Muscle layer of duodenum (tissue), 2 donors: ENCODE data around the gene PSMA5.

Source experiments
- H3K27ac ChIP-seq: one replicate; pipeline ENCODE4 v1.7.0; 2013; ENCODE audit warnings: mild to moderate bottlenecking, low read length
- H3K27me3 ChIP-seq: one replicate; pipeline ENCODE4 v1.7.0; 2013; ENCODE audit warnings: low read depth, mild to moderate bottlenecking, control low read depth, low read length
- H3K36me3 ChIP-seq, 2 donors: one replicate each; pipeline ENCODE4 v1.7.0; 2013; ENCODE audit warnings: low read length in 2 of 2, control low read depth in 1 of 2, mild to moderate bottlenecking in 1 of 2; ENCODE audit not compliant: insufficient read depth in 2 of 2, control insufficient read depth in 1 of 2
- H3K4me1 ChIP-seq, 2 donors: one replicate each; pipeline ENCODE4 v1.7.0; 2013; ENCODE audit warnings: low read length in 2 of 2, mild to moderate bottlenecking in 2 of 2, control low read depth in 1 of 2, moderate library complexity in 1 of 2; ENCODE audit not compliant: insufficient read depth in 2 of 2, control insufficient read depth in 1 of 2
- H3K4me3 ChIP-seq, 2 donors: one replicate each; pipeline ENCODE4 v1.7.0; 2013; ENCODE audit warnings: low read length in 2 of 2, low read depth in 1 of 2, mild to moderate bottlenecking in 1 of 2
- H3K9me3 ChIP-seq, 2 donors: one replicate each; pipeline ENCODE4 v1.7.0; 2013; ENCODE audit warnings: low read length in 2 of 2, control low read depth in 1 of 2, mild to moderate bottlenecking in 1 of 2; ENCODE audit not compliant: control insufficient read depth in 1 of 2
- donor health status: healthy.

The PSMA5 gene

GRCh38 chr1:109427171-109427467, 871 bp upstream of the PSMA5 start:
- Histone ChIP-seq H3K4me3 (peak overlapping the region; percentile 76 to 78), H3K27me3 (no peaks in the 10 kb centered on the region), H3K9me3 (no peaks in the 10 kb centered on the region), H3K4me1 (peaks cover 0 to 20% of the 10 kb centered on the region in 2 donors), H3K27ac (peak overlapping the region; percentile 94), H3K36me3 (peaks cover 0 to 3% of the 10 kb centered on the region in 2 donors)

GRCh38 chr1:109425391-109426280, 612 bp downstream of the PSMA5 start:
- Histone ChIP-seq H3K4me3 (peak overlapping the region; percentile 76 to 78), H3K27ac (peak overlapping the region; percentile 94), H3K4me1 (peaks cover 0 to 20% of the 10 kb centered on the region in 2 donors), H3K36me3 (peaks cover 5 to 8% of the 10 kb centered on the region in 2 donors), H3K9me3 (no peaks in the 10 kb centered on the region), H3K27me3 (no peaks in the 10 kb centered on the region)

GRCh38 chr1:109423498-109423897, 2.8 kb downstream of the PSMA5 start:
- H3K4me3 ChIP-seq: no peak overlapping the region
- H3K27me3 ChIP-seq: no peaks in the 10 kb centered on the region
- H3K36me3 ChIP-seq: peaks cover 15% of the 10 kb centered on the region in 2 donors
- H3K4me1 ChIP-seq: peaks cover 0 to 20% of the 10 kb centered on the region in 2 donors
- H3K27ac ChIP-seq: no peak overlapping the region
- H3K9me3 ChIP-seq: no peaks in the 10 kb centered on the region

- H3K4me3 ChIP-seq: no peak overlapping the region
- no peaks in the 10 kb centered on the region for H3K27me3 ChIP-seq
- no peaks in the 10 kb centered on the region for H3K9me3 ChIP-seq
- H3K36me3 ChIP-seq: peaks cover 75 to 90% of the 10 kb centered on the region in 2 donors
- no peaks in the 10 kb centered on the region for H3K4me1 ChIP-seq
- no peak overlapping the region for H3K27ac ChIP-seq
Measured at GRCh38 chr1:109412551-109412950, 13.7 kb downstream of the PSMA5 start.

GRCh38 chr1:109404838-109405237, 21.4 kb downstream of the PSMA5 start:
- H3K27me3 ChIP-seq: no peaks in the 10 kb centered on the region

DNA sequence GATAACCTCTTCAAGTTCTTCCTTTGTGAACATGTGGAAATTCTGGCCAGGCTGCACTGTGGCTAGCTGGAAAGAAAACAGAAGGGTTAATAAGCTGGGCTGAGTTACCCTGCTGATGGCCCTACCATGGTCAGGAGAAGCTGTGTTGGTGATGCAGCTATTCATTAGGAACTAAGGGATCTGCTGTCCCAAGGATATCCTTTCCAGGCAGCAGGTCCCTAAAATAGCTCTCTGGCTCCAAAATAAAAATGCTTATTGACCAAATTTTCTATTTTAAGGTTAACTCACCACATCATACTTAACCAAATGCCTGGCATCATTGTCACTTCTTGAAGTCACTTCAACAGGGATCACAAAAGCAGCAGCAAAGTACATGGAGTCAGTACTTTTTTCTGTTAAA, 24.2 kb downstream of the PSMA5 start:
- no peak overlapping the region for H3K4me3 ChIP-seq
- no peaks in the 10 kb centered on the region for H3K27me3 ChIP-seq
- peaks cover 0 to 11% of the 10 kb centered on the region in 2 donors for H3K4me1 ChIP-seq
- H3K36me3 ChIP-seq: peaks cover 20 to 27% of the 10 kb centered on the region in 2 donors
- H3K27ac ChIP-seq: no peak overlapping the region
- no peaks in the 10 kb centered on the region for H3K9me3 ChIP-seq

More at GRCh38 chr1:109404838-109405237, 21.4 kb downstream of the PSMA5 start:
- no peak overlapping the region for H3K27ac ChIP-seq
- no peaks in the 10 kb centered on the region for H3K9me3 ChIP-seq
- H3K4me1 ChIP-seq: no peaks in the 10 kb centered on the region
- no peak overlapping the region for H3K4me3 ChIP-seq
- peaks cover 40 to 46% of the 10 kb centered on the region in 2 donors for H3K36me3 ChIP-seq

- H3K4me3 ChIP-seq: no peak overlapping the region
- no peak overlapping the region for H3K27ac ChIP-seq
- peaks cover 8 to 26% of the 10 kb centered on the region in 2 donors for H3K4me1 ChIP-seq
- H3K27me3 ChIP-seq: no peaks in the 10 kb centered on the region
- no peaks in the 10 kb centered on the region for H3K9me3 ChIP-seq
- peaks cover 6 to 19% of the 10 kb centered on the region in 2 donors for H3K36me3 ChIP-seq
Measured at GRCh38 chr1:109400035-109400655, 26.1 kb downstream of the PSMA5 start.

GRCh38 chr1:109399326-109399957, 26.8 kb downstream of the PSMA5 start:
- peaks cover 6 to 19% of the 10 kb centered on the region in 2 donors for H3K36me3 ChIP-seq
- no peak overlapping the region for H3K27ac ChIP-seq
- H3K4me1 ChIP-seq: peaks cover 8 to 27% of the 10 kb centered on the region in 2 donors
- H3K9me3 ChIP-seq: no peaks in the 10 kb centered on the region
- no peak overlapping the region for H3K4me3 ChIP-seq
- H3K27me3 ChIP-seq: no peaks in the 10 kb centered on the region

DNA sequence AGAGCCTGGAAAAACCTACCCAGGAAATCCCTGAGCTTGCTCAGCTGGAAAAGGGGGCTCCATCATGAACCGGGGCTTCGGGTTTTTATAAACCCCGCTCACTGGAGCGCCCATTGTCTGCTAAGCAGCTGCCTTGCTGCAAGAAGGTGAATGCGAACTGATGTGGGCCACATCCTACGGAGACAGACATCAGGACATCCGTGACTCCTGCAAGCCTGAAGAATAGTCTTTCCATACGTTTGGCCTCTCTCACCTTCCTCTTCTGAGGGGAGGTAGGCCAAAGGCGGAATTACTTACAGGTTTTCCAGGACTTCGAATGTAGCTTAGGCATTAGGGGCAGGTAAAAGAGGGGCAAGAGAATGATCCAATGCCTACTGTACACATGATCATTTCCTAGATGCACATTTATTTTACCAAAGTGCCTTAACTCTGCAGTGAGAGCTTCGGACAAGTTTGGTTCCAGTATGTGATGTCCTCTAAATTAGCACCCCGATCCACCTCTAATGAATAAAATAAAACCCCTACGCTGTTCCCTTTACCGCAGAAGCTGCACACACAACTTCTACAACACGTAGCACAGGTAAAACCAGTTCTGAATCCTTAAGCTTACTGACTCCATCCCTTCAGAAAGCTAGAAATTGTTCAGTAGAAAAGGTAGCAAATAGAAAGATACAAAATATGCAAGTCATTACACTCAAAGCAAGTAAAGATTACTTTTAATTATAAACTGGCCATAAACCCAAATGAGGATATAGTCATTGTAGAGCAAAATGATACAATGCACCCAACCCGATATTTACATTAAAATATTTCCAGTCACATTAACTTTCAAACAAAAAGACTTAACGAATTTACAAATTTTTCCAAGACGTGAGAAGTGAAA, 27.7 kb downstream of the PSMA5 start:
- Histone ChIP-seq H3K9me3 (no peaks in the 10 kb centered on the region), H3K27me3 (no peaks in the 10 kb centered on the region), H3K36me3 (peaks cover 6 to 19% of the 10 kb centered on the region in 2 donors), H3K27ac (peak overlapping the region; percentile 56), H3K4me3 (peak overlapping the region; percentile 65 to 72), H3K4me1 (peaks cover 8 to 32% of the 10 kb centered on the region in 2 donors)

DNA sequence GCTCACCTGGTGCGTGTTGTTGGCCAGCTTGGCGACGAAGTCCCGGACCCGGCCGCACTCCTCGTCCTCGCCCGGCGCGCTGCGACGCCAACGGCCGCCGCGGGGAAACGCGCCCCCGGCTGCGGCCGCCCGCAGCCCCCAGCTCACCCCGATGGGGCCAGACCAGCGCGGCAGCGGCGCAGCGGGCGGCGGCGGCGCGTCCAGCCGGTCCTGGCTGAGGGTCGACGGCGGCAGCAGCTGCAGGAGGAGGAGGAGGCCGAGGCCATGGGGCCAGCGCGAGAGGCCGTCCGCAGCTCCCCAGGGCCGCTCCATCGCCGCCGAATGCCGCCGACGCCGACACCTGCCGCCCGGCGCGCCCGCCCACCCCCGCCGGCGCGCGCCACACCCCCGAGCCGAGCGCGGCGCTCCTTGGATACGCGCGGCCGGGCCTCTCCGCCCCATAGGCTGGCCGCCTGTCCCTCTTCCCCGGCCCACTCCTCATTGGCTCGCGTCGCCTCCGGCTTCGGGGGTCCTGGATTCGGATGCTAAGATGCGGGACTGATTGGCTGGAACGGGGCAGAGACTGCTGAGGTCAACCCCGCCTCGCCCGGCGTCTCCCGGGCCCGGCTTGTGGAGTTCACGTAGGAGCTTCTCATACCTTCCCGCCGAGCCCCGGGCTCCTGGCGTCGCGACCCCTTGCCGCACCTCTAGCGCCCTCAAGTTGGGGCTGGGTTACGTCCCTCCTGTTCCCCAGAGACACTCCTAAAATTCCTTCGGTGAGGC, 28.5 kb downstream of the PSMA5 start, which contains the start of gene SORT1:
TSS of gene SORT1 (minus strand) at position 338 of the 762 bp plus-strand sequence. CDS start at position 312, 26 bp downstream.
- H3K36me3 ChIP-seq: peaks cover 6 to 14% of the 10 kb centered on the region in 2 donors
- peak within 1 kb of the TSS; percentile 65 to 72 for H3K4me3 ChIP-seq
- H3K4me1 ChIP-seq: peaks cover 17 to 37% of the 10 kb centered on the region in 2 donors
- no peaks in the 10 kb centered on the region for H3K9me3 ChIP-seq
- H3K27ac ChIP-seq: peak within 1 kb of the TSS; percentile 87
- no peaks in the 10 kb centered on the region for H3K27me3 ChIP-seq
